HG03139 (cell line): ENCODE measurements around the gene GOLGA8K.
"Not testable (repeated sequence)": the region's sequence is repeated elsewhere in the genome, so short reads cannot be mapped to it uniquely, and the experiment has no call there.

Experiments
- ATAC-seq: cut with Tn5 transposase; IDR thresholded peaks from one replicate; pipeline ENCODE4 v1.9.1; 2021; ENCODE audit not compliant: unreplicated experiment

The GOLGA8K gene

DNA sequence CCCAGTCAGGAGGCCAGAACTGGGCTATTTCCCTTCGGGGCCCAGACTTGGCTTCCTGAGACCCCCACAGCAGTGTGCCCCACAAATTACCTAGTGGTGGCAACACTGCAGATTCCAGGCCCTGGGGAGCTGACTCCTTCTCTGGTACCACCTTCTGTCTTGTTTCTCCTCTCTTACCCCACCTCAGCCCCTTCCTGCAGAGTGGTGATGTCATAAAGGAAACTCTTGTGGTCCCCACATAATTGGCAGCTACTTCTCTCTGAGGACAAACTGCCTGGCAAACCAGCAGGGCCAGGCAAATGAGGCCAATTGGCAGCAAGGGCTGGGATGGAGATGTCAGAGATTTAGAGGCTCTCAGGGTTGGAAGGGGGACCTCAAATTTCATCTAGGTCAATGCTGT is 44.6 kb downstream of the GOLGA8K start:
- ATAC-seq = not testable (repeated sequence)

- ATAC-seq = not testable (repeated sequence)
Observed at GRCh38 chr15:32356909-32357308, 46.2 kb downstream of the GOLGA8K start.

- not testable (repeated sequence) for ATAC-seq
Observed at GRCh38 chr15:32352748-32353147, 50.3 kb downstream of the GOLGA8K start.

- ATAC-seq = not testable (repeated sequence)
Observed at GRCh38 chr15:32350563-32351220, 52.4 kb downstream of the GOLGA8K start.

DNA sequence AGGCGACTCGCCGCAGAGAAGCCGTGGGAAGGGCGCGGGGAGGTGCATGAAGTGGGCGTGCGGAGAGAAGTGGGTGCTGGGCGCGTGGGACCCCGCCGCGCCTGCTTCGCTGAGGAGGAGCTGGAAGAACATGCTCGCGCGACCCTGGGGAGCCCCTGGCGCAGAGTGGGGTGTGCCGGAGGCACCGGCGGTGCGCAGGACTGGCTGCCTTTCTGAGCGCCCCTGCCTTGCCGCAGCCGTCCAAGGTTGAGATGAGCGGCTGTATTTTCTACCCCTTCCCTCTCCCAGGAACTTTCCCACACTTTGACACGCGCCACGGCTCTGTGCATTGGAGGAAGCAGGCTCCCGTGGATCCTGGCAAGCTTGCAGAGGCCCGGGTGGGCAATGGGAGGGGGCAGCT is 56.1 kb downstream of the GOLGA8K start:
- not testable (repeated sequence) for ATAC-seq

- ATAC-seq = not testable (repeated sequence)
Observed at GRCh38 chr15:32345978-32346547, 57.0 kb downstream of the GOLGA8K start.

DNA sequence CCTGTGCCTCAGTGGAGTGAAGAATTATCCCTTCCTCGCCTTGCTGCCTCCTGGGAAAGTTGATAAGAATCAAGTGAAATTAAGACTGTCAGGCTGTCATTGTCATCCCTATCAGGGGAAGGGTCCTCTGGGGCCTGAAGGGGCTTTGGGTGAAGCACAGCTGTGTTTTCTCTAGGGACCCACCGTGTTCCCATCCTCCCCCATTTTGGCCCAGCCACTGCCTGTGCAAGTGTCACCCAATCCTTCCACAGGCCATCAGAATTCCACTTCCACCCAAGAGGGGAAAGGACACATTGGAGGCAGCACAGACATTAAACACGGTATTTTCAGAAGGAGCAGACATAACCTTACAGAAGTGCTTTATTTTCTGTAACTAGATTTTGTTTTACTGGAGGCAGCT is 59.2 kb downstream of the GOLGA8K start:
- not testable (repeated sequence) for ATAC-seq
